Hematopoietic multipotent progenitor cell treated with erythropoietin and hydrocortisone succinate and interleukin-3 and kit ligand, for 17 days (in vitro differentiated cells): ENCODE results near the gene IMMP2L.

ENCODE experiments used
- DNase-seq: peaks from one replicate; pipeline ENCODE4 v3.0.0-alpha.2; 2015; ENCODE audit warnings: low spot score

IMMP2L gene

GRCh38 chr7:111392294-111392693 is 170.0 kb downstream of the IMMP2L start:
- DNase-seq, result no peak

- DNase-seq, result no peak
Observed at GRCh38 chr7:111390000-111390399, 172.3 kb downstream of the IMMP2L start.

GRCh38 chr7:111388912-111389311 is 173.4 kb downstream of the IMMP2L start:
- DNase-seq, result no peak

GRCh38 chr7:111388016-111388415 is 174.3 kb downstream of the IMMP2L start:
- no peak for DNase-seq

- DNase-seq, result no peak
Observed at GRCh38 chr7:111384065-111384891, 178.0 kb downstream of the IMMP2L start.

- DNase-seq, result no peak
Observed at GRCh38 chr7:111383133-111383532, 179.2 kb downstream of the IMMP2L start.

GRCh38 chr7:111381590-111381989 is 180.7 kb downstream of the IMMP2L start:
- no peak for DNase-seq

GRCh38 chr7:111380945-111381344 is 181.3 kb downstream of the IMMP2L start:
- no peak for DNase-seq

- DNase-seq, result no peak
Observed at GRCh38 chr7:111374027-111374426, 188.3 kb downstream of the IMMP2L start.

GRCh38 chr7:111371437-111371836 is 190.9 kb downstream of the IMMP2L start:
- no peak for DNase-seq

- no peak for DNase-seq
Observed at GRCh38 chr7:111370002-111370401, 192.3 kb downstream of the IMMP2L start.

- no peak for DNase-seq
Observed at GRCh38 chr7:111368381-111369065, 193.8 kb downstream of the IMMP2L start.

GRCh38 chr7:111364413-111364812 is 197.9 kb downstream of the IMMP2L start:
- DNase-seq, result no peak

GRCh38 chr7:111363099-111363498 is 199.2 kb downstream of the IMMP2L start:
- no peak for DNase-seq

GRCh38 chr7:111362506-111363054 is 199.7 kb downstream of the IMMP2L start:
- DNase-seq, result no peak

GRCh38 chr7:111358915-111359314 is 203.4 kb downstream of the IMMP2L start:
- no peak for DNase-seq

- DNase-seq, result no peak
Observed at GRCh38 chr7:111357691-111358090, 204.6 kb downstream of the IMMP2L start.

- DNase-seq, result no peak
Observed at GRCh38 chr7:111356941-111357340, 205.4 kb downstream of the IMMP2L start.

GRCh38 chr7:111352319-111352718 is 210.0 kb downstream of the IMMP2L start:
- no peak for DNase-seq

- DNase-seq, result no peak
Observed at GRCh38 chr7:111346219-111346618, 216.1 kb downstream of the IMMP2L start.

GRCh38 chr7:111343017-111343416 is 219.3 kb downstream of the IMMP2L start:
- DNase-seq, result no peak

GRCh38 chr7:111339006-111339405 is 223.3 kb downstream of the IMMP2L start:
- DNase-seq, result no peak

- no peak for DNase-seq
Observed at GRCh38 chr7:111333010-111333409, 229.3 kb downstream of the IMMP2L start.
